HG03066 (cell line): ENCODE measurements around the gene CDK16.

Experiments used
- ATAC-seq: cut with Tn5 transposase; IDR thresholded peaks from one replicate; pipeline ENCODE4 v1.9.1; 2021; ENCODE audit warnings: low read depth; ENCODE audit not compliant: unreplicated experiment

Gene CDK16

DNA sequence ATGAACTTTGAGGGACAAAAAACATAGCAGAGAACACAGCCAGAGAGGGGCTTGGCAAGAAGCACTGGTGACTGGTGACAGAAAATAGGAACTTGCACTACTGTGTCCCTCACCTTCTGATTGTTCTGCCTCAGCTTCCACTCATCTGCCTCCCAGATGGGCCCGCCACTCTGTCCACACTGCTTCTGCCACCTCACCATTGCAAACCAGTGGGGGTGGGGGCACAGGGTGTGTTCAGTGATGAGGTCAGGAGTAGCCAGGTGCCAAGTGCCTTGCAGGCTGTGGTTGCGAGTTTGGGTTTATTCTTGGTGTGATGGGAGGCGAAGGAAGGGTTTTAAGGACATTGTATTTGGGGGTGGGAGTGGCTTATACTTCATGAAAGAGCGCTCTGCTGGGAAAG lies 34.0 kb upstream of the CDK16 start:
- no peak for ATAC-seq

DNA sequence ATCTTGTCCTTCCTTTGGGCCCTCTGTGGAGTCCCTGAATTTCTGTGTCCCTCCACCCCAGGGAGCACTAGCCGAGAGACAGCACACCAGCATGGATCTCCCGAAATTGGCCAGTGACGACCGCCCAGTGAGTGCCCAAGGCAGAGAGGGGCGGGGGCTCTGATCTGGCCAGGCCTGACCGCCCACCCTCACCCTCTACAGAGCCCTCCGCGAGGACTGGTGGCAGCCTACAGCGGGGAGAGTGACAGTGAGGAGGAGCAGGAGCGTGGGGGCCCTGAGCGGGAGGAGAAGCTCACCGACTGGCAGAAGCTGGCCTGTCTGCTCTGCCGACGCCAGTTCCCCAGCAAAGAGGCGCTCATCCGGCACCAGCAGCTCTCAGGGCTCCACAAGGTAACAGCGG lies 33.2 kb upstream of the CDK16 start:
- ATAC-seq = no peak

- ATAC-seq = no peak
These were observed 32.3 kb upstream of the CDK16 start for GRCh38 chrX:47186096-47186740.

DNA sequence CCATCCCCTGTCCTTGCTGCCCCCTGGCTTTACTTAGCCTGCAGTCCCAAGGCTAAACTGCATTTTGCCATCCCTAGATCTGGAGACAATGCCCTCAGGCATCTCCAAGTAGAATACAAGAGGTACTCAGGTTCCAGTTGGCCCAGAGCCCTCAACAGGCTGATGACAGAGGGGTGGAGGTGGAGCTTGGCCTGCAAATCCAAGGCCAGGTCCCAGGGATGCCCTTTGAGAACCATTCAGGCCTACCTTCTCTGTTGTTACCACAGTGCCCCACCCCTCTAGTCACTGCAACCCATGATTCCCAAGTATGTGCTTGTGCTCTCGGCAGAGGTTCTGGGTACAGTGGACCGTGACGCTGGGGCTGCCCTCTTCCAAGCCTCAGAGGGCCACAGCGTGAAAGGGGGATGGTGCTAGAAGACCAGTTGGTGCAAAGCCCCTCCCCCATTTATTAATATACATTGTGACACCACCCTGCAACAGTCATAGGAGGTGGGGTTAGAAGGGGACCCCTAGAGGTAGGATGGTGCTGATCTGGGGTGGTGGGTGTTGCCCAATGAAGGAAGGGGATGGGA lies 31.3 kb upstream of the CDK16 start:
- no peak for ATAC-seq

- no peak for ATAC-seq
These were observed 28.6 kb upstream of the CDK16 start for GRCh38 chrX:47189906-47190305.

- peak; percentile 61 for ATAC-seq
These were observed 27.8 kb upstream of the CDK16 start for GRCh38 chrX:47190445-47191269.

DNA sequence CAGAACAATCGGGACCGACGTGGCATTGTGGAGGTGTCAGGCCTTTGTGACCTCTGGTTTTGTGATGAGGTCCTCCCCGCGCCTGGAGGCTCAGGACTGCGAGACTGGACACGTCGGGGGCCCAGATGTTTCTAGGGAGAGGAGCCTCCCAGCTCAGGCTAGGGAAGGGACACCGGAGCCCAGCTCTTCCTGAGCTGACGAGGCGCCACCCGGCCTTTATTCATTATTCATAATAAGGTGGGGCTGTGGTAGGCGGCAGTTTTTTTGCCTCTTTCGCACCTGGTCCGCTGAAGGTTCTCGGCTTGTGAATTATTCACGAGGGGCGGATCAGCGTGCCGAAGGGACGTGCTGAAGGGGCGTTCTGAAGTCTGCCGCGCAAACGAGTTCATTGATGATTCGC lies 27.1 kb upstream of the CDK16 start:
- ATAC-seq = no peak

DNA sequence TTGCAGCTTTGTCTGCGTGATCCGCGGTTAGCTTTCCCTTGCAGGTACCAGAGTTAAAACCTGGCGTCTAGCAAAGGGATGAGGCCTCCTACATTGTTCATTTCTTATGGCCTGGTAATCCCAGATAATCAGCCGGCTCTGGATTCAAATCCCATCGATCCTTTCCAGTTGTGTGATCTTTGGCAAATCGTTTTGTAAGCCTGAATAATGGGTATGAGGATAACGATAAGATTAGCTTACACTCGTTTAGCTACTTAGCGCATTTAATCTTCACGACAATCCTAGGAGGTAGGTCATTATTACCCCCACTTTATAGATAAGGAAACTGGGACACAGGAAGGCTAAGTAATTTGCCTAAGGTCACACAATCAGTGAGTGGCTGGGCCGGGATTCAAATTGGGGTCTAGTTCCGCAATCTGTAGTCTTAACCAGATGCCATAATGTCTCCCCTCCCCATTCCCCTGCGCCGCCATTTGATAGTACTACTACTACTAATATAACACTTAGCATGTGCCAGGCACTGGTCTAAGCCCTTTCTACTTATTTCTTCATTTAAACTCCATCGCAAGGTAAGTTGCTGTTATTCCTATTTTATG lies 26.6 kb upstream of the CDK16 start:
- ATAC-seq = no peak

- peak; percentile 57 for ATAC-seq
These were observed 24.8 kb upstream of the CDK16 start, which contains the start of gene UBA1 for GRCh38 chrX:47193475-47194193. TSS of gene UBA1 (plus strand) at chrX:47193829. CDS start at chrX:47198803, 4,974 bp downstream.

DNA sequence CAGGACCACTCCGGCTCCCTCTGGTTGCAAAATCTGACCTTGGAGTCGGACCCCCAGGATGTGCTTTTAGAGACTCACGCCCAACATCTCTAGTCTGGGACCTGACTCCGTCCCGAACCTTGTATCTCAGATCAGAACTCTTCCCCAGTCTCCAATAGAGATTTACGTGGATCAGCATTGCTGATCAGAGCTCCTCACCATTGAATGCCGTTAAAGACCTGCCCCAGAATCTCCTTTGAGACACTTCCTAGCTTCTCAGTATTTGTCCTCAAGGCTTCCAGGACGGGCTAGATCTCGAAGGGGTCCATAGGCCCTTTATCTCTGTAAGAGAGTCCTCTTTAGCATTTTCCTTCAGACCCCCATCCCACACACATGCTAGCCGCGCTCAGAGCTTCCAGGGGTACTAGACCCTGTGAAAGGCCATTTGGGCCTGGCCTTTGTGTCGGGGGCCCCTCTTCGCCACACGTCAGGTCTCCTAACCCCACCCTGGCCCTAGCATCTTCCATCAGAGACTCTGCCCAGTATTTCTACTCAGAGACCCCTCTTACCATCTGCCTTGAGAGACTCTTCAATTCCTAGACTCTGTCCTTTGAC lies 24.2 kb upstream of the CDK16 start:
- no peak for ATAC-seq

GRCh38 chrX:47196098-47196497 lies 22.4 kb upstream of the CDK16 start:
- ATAC-seq = no peak

GRCh38 chrX:47197526-47197925 lies 21.0 kb upstream of the CDK16 start:
- ATAC-seq = no peak

- ATAC-seq = no peak
These were observed 20.3 kb upstream of the CDK16 start for GRCh38 chrX:47198026-47198686.

GRCh38 chrX:47198687-47199080 lies 19.8 kb upstream of the CDK16 start:
- ATAC-seq = no peak

DNA sequence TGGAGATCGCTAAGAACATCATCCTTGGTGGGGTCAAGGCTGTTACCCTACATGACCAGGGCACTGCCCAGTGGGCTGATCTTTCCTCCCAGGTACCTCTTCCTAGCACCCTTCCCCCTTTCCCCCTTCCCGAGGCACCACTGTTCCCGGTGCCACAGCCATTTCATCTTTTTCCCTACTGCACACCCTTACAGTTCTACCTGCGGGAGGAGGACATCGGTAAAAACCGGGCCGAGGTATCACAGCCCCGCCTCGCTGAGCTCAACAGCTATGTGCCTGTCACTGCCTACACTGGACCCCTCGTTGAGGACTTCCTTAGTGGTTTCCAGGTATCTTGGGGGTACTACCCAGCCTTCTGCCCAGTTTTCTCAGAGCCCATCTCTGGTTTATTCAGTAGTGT lies 19.2 kb upstream of the CDK16 start:
- ATAC-seq = no peak

DNA sequence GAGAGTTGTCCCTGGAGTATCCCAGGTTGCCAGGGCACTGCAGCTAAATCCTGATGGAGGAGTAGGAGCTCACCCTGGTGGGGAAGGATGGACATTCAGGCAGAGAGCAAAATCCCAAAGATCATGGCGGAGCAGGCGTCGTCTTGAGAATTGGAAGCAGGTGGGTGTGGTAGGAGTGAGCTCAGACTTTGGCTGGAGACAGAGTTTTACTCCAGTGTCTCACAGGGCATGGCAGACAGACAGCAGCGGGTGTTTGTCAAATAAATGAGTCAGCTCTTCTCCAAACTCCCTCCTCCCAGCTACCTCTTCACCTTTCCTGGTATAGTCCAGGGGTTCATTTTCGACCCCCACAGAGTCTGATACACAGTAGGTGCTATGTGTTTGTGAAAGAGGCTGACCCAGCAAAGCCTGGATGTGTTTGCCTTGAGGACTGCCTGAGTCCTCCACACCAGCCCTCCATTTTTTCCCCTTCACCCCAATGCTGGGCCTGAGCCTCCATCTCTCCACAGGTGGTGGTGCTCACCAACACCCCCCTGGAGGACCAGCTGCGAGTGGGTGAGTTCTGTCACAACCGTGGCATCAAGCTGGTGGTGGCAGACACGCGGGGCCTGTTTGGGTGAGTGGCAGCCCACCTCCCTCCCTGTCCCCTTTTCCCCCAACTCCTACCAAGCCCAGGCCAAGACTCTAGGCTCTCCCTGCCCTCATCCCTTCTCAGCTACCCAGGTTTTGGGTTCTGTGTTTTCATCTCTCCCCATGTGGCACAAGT lies 17.9 kb upstream of the CDK16 start:
- no peak for ATAC-seq

DNA sequence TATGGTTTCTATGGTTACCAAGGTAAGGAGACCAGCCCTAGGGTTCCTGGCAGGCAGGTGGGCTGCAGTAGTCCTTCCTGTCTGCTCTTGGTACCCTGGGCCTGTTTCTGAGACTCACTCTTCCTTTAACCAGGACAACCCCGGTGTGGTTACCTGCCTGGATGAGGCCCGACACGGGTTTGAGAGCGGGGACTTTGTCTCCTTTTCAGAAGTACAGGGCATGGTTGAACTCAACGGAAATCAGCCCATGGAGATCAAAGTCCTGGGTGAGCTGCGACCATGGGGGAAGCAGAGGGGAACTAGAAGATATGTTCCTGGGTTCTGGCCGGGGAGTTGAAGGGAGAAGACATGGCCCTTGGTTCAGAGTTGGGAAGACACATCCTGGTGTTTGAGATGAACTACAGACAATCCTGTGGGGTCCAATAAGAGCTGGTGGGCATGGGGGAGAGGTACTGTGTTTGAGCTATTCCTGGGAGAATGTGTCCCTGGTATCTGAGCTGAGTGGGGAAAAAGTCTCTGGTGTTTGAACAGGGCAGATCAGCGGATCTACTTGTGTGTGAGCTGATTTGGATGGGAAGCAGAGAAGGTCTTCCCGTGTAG lies 17.0 kb upstream of the CDK16 start:
- ATAC-seq = no peak

DNA sequence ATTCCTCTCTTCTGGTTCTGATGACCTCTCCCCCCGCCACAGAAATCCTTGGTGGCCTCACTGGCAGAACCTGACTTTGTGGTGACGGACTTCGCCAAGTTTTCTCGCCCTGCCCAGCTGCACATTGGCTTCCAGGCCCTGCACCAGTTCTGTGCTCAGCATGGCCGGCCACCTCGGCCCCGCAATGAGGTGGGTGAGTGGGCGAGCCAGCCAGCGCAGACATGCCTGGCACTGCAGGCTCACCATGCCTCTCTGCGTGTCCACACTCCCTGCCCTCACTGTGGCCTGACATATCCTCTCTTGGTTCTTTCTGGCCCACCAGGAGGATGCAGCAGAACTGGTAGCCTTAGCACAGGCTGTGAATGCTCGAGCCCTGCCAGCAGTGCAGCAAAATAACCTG lies 16.2 kb upstream of the CDK16 start:
- ATAC-seq = no peak

DNA sequence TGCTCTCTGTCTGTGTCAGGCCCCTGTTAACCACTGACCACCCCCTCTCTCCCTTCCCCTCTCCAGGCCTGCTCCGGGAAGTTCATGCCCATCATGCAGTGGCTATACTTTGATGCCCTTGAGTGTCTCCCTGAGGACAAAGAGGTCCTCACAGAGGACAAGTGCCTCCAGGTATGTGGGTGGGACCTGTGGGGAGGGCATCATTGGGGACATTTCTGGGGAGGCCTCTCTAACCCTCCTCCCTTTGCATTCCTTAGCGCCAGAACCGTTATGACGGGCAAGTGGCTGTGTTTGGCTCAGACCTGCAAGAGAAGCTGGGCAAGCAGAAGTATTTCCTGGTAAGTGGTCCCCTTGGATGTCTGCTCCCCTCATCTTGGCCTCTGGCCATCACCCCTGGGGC lies 15.6 kb upstream of the CDK16 start:
- no peak for ATAC-seq
